Activated B cell treated with CpG ODN at 0.5 μM for 24 hours (primary cell): ENCODE data around the gene IGF1R. TPM values are rescaled to one million over a fixed set of nuclear protein-coding genes. Genes with fewer than 3 reads are reported as not detected.

Experiments
- ATAC-seq: fragments of 200-7000 bp; cut with Tn5 transposase; one replicate; pipeline ENCODE4 v1.10.0; 2021; ENCODE audit warnings: low read depth, mild to moderate bottlenecking, moderate library complexity
- CTCF ChIA-PET: fragments of 350-600 bp; sonication (Branson Sonifier 250); formaldehyde crosslinking; loops from one replicate; lab custom pipeline; 2021; ENCODE audit warnings: antibody characterized with exemption; lab: Charles Lee
- POLR2A ChIA-PET: fragments of 350-600 bp; sonication (Branson Sonifier 250); formaldehyde crosslinking; loops from one replicate; lab custom pipeline; 2021; ENCODE audit warnings: antibody characterized with exemption; lab: Charles Lee
- DNase-seq: peaks from one replicate; pipeline ENCODE4 v3.0.0; 2022
- H3K27ac Mint-ChIP-seq: one replicate; pipeline ENCODE4 v1.8.0; 2020; ENCODE audit warnings: mixed read lengths
- H3K27me3 Mint-ChIP-seq: one replicate; pipeline ENCODE4 v1.8.0; 2021; ENCODE audit warnings: mixed read lengths
- H3K36me3 Mint-ChIP-seq: one replicate; pipeline ENCODE4 v1.8.0; 2021; ENCODE audit warnings: low read depth, mixed read lengths
- H3K4me1 Mint-ChIP-seq: one replicate; pipeline ENCODE4 v1.8.0; 2021; ENCODE audit warnings: mixed read lengths
- H3K4me3 Mint-ChIP-seq: one replicate; pipeline ENCODE4 v1.8.0; 2020; ENCODE audit warnings: mild to moderate bottlenecking, mixed read lengths
- H3K9me3 Mint-ChIP-seq: one replicate; pipeline ENCODE4 v1.8.0; 2020; ENCODE audit warnings: mixed read lengths
- intact Hi-C: fragments of 100-400 bp; cut with micrococcal nuclease; formaldehyde crosslinking; loops from one replicate; pipeline ENCODE4 v1.15.1; 2024
- total RNA-seq: library from RNA; stranded (reverse); gene quantifications from 2 replicates; pipeline ENCODE4 v1.2.3, GENCODE V29; 2022
- TF ChIP-seq, protein P1 (sequence below): fragments of 200-600 bp; IDR thresholded peaks from one replicate; pipeline ENCODE4 v1.8.0; 2022; ENCODE audit warnings: antibody characterized with exemption, mild to moderate bottlenecking

IGF1R gene
- total RNA-seq, 1 donor from 2014 or later, result 6.7 TPM

DNA sequence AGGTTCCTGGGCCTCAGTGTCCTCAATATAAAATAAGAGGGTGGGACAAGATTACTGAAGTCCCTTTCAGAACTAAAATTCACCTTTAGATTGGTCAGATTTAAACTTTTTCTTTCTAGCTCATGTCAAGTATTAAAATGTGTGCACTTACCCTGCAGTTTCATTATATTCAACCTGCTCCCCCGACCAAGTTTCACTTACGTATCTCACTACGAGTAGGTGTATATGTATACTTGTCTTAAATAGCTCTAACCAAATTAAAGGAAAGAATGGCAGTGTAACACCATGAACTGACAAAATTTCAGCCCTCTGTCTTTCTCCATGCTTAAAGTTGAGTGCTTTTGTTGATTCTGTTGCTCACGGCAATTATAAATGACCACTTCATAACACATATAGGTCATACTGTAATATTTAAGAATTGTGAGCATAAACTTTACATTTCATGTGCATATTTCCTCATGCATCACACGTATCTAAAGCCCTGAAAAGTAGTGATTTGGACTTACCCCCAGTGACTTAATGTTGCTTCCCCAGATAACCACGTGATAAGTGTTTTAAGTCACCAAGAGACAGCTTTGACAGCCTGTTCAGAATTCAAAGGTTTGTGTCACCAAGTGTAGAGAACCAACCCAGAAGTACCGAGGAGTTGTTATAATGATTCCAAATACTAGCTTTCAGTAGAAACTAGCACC is 289.2 kb downstream of the IGF1R start:
- H3K27me3 Mint-ChIP-seq, result no peaks in the 10 kb centered on the region
- H3K27ac Mint-ChIP-seq, result no peak overlapping the region
- DNase-seq, result no peak
- ATAC-seq, result no peak
- TF ChIP-seq, protein P1, sequence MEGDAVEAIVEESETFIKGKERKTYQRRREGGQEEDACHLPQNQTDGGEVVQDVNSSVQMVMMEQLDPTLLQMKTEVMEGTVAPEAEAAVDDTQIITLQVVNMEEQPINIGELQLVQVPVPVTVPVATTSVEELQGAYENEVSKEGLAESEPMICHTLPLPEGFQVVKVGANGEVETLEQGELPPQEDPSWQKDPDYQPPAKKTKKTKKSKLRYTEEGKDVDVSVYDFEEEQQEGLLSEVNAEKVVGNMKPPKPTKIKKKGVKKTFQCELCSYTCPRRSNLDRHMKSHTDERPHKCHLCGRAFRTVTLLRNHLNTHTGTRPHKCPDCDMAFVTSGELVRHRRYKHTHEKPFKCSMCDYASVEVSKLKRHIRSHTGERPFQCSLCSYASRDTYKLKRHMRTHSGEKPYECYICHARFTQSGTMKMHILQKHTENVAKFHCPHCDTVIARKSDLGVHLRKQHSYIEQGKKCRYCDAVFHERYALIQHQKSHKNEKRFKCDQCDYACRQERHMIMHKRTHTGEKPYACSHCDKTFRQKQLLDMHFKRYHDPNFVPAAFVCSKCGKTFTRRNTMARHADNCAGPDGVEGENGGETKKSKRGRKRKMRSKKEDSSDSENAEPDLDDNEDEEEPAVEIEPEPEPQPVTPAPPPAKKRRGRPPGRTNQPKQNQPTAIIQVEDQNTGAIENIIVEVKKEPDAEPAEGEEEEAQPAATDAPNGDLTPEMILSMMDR, result no peak
- no peaks in the 10 kb centered on the region for H3K9me3 Mint-ChIP-seq
- ChIA-PET POLR2A (no interaction called here), CTCF (no interaction called here)
- no peaks in the 10 kb centered on the region for H3K4me1 Mint-ChIP-seq
- H3K4me3 Mint-ChIP-seq, result no peak overlapping the region
- intact Hi-C loops, result no loop called here
- peaks cover 6% of the 10 kb centered on the region for H3K36me3 Mint-ChIP-seq

DNA sequence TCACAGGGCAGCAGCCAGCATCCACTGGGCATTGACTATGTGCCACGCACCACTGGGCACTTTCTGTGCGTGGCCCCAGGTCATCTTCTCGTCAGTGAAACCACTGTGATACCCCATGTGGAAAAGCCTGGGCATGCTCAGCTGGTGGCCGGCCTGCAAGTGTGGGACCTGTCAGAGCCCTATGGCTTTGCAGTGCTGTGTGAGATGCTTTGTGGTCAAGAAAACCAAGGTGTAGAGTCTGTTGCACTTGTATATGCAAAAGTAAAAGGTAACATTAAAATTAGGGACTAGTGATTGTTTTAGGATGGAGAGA is 289.7 kb downstream of the IGF1R start:
- H3K9me3 Mint-ChIP-seq, result no peaks in the 10 kb centered on the region
- ChIA-PET CTCF (no interaction called here), POLR2A (no interaction called here)
- no peaks in the 10 kb centered on the region for H3K4me1 Mint-ChIP-seq
- no peak overlapping the region for H3K4me3 Mint-ChIP-seq
- TF ChIP-seq, protein P1, result no peak
- H3K27me3 Mint-ChIP-seq, result no peaks in the 10 kb centered on the region
- ATAC-seq, result no peak
- no peak for DNase-seq
- intact Hi-C loops, result no loop called here
- peaks cover 6% of the 10 kb centered on the region for H3K36me3 Mint-ChIP-seq
- H3K27ac Mint-ChIP-seq, result no peak overlapping the region

DNA sequence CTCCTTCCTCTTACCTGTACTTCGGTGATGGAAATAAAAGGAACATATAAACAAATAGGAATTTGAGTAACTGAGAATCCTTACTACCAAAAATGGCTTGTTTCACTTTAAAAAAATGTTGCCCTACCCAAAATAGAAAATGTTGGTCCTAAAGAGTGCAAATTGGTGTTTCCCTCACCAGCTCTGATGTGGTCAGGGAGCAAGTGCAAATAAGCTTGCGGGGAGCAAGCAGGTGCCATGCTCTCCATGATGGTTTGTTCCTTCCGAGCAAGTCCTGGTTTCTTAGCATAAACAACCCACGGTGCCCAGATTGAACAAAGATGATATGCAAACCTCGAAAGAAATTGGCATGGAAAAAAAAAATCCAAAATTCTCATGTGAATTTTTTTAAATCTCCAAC is 290.5 kb downstream of the IGF1R start:
- DNase-seq (no peak), ATAC-seq (no peak)
- no peaks in the 10 kb centered on the region for H3K9me3 Mint-ChIP-seq
- TF ChIP-seq, protein P1, result no peak
- no peaks in the 10 kb centered on the region for H3K4me1 Mint-ChIP-seq
- H3K36me3 Mint-ChIP-seq, result peaks cover 6% of the 10 kb centered on the region
- no peak overlapping the region for H3K27ac Mint-ChIP-seq
- H3K27me3 Mint-ChIP-seq, result no peaks in the 10 kb centered on the region
- intact Hi-C loops, result no loop called here
- CTCF ChIA-PET, result no interaction called here
- POLR2A ChIA-PET, result no interaction called here
- no peak overlapping the region for H3K4me3 Mint-ChIP-seq

DNA sequence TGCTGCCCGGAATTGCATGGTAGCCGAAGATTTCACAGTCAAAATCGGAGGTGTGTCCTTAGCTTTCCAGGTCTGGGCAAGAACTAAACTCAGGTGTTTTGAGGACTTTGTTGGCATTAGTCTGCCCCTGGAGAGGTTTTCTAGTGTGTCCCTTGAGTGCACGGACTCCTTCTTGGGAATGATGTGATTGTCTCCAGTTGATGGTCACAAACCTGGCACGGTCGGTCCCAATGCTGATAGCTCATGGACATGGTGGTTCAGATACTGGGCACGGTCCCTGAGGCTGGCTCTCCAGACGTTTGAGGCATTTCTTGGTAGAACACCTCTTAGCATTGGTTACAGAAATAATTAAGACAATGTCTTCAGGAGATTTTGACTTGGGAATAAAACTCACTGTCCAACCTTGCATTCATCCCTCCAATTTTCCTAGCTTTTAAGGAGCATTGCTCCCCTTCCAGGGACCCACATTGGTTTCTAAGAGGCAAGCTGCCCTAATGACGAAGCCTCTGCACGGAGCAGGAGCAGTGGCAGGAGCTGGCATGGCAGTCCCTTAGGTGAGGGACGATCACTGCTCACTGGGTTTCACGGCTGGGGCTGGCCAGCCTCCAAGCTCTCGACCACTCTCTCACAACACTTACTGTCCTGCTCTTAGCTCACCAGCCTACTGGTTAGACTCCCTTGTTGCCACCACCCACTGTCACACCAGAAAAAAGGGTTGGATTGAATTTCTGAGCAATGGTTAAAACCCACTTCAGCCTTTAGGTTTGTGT is 291.2 kb downstream of the IGF1R start:
- Mint-ChIP-seq H3K27me3 (no peaks in the 10 kb centered on the region), H3K4me3 (no peak overlapping the region), H3K4me1 (no peaks in the 10 kb centered on the region), H3K36me3 (peaks cover 6% of the 10 kb centered on the region), H3K9me3 (no peaks in the 10 kb centered on the region), H3K27ac (no peak overlapping the region)
- TF ChIP-seq, protein P1, result no peak
- intact Hi-C loops, result no loop called here
- CTCF ChIA-PET, result no interaction called here
- ATAC-seq, result no peak
- POLR2A ChIA-PET, result no interaction called here
- no peak for DNase-seq

DNA sequence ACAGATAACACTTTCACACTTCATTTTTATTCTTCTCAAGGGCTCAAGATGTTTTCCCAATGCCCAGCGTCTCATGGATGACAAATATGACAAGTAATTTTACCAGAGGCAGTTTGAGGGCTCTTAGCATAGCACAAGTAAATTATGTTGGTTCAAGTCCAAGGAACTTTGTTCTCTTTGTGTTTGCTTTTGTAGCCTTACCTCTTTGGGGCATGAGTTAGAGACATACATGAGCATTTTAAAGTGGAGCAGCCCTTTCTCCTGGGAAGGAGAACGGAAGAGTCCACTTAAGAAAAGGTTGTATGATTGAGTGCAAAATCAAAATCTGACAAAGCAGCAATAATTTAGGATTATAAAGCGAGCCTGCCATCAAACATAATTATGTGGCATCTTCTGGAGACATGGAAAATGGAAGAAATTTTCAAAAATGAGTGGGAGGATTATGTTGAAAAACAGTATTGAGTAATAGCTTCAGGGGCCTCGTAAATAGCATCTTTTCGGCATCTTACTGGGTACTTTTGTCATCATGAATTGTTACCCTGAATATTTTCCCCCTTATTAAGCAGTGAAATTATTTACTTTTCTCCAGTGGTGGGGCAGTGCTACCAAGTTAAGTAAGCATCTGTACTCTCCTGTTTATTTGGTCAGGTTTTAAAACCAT is 293.4 kb downstream of the IGF1R start:
- H3K27me3 Mint-ChIP-seq, result no peaks in the 10 kb centered on the region
- H3K27ac Mint-ChIP-seq, result no peak overlapping the region
- peaks cover 6% of the 10 kb centered on the region for H3K36me3 Mint-ChIP-seq
- no peaks in the 10 kb centered on the region for H3K9me3 Mint-ChIP-seq
- H3K4me1 Mint-ChIP-seq, result no peaks in the 10 kb centered on the region
- DNase-seq, result no peak
- intact Hi-C loops, result no loop called here
- ATAC-seq, result no peak
- TF ChIP-seq, protein P1, result no peak
- H3K4me3 Mint-ChIP-seq, result no peak overlapping the region
- ChIA-PET POLR2A (no interaction called here), CTCF (no interaction called here)
